WERI-Rb-1 (cell line): ENCODE measurements around the gene SRGAP3.

ENCODE experiments used
- DNase-seq: peaks from one replicate; pipeline ENCODE4 v3.0.0-alpha.2; 2020
- H3K27ac ChIP-seq: fragments of 250-450 bp; sonication (Bioruptor Pico); 2 replicates; pipeline ENCODE4 v1.5.1; 2020; ENCODE audit warnings: mild to moderate bottlenecking, moderate library complexity
- H3K27me3 ChIP-seq: fragments of 250-450 bp; sonication (Bioruptor Pico); 2 replicates; pipeline ENCODE4 v1.5.1; 2021; ENCODE audit warnings: mild to moderate bottlenecking, low read depth, moderate library complexity; ENCODE audit not compliant: insufficient read depth, severe bottlenecking
- H3K36me3 ChIP-seq: fragments of 250-450 bp; sonication (Bioruptor Pico); 2 replicates; pipeline ENCODE4 v1.5.1; 2020; ENCODE audit warnings: mild to moderate bottlenecking, moderate library complexity
- H3K4me3 ChIP-seq: 2 replicates; pipeline ENCODE4 v1.5.1; 2011; ENCODE audit warnings: low read depth, mild to moderate bottlenecking, control low read depth, low read length
- H3K9me3 ChIP-seq: fragments of 250-450 bp; sonication (Bioruptor Pico); 2 replicates; pipeline ENCODE4 v1.5.1; 2021; ENCODE audit warnings: mild to moderate bottlenecking, moderate library complexity; ENCODE audit not compliant: severe bottlenecking
- TF ChIP-seq, protein P1 (sequence below): IDR thresholded peaks from 2 replicates; pipeline ENCODE4 v1.5.1; 2011; ENCODE audit warnings: low read depth, mild to moderate bottlenecking, control low read depth, inconsistent platforms, low read length

Gene SRGAP3

DNA sequence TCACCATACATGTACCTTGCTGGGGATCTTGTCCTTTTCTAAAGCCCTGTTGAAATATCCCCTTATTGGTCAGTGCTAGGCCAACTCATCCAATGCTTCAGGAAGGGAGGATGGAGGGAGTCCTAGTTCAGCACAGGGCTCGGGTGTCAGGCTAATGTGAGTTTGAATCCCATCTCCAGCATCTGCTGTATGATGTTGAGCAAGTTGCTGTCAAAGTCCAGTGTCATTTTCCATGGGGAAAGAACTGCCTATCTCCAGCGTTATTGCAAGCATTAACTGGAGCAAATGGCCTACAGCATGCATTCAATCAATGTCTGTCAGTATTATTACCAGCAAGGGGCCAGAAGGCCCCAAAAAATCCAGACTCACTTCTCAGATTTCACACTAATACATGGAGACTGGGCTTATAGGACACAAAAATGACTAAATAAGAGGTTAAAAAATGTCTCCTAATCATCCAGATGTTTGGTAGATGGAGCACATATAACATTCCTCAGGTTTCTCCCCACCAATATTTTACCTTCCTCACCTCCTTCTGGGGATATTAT lies 40.8 kb downstream of the SRGAP3 start:
- TF ChIP-seq, protein P1, sequence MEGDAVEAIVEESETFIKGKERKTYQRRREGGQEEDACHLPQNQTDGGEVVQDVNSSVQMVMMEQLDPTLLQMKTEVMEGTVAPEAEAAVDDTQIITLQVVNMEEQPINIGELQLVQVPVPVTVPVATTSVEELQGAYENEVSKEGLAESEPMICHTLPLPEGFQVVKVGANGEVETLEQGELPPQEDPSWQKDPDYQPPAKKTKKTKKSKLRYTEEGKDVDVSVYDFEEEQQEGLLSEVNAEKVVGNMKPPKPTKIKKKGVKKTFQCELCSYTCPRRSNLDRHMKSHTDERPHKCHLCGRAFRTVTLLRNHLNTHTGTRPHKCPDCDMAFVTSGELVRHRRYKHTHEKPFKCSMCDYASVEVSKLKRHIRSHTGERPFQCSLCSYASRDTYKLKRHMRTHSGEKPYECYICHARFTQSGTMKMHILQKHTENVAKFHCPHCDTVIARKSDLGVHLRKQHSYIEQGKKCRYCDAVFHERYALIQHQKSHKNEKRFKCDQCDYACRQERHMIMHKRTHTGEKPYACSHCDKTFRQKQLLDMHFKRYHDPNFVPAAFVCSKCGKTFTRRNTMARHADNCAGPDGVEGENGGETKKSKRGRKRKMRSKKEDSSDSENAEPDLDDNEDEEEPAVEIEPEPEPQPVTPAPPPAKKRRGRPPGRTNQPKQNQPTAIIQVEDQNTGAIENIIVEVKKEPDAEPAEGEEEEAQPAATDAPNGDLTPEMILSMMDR, result no peak
- H3K36me3 ChIP-seq, result no peaks in the 10 kb centered on the region
- no peaks in the 10 kb centered on the region for H3K27me3 ChIP-seq
- H3K27ac ChIP-seq, result no peak overlapping the region
- no peaks in the 10 kb centered on the region for H3K9me3 ChIP-seq
- H3K4me3 ChIP-seq, result no peak overlapping the region
- DNase-seq, result no peak

DNA sequence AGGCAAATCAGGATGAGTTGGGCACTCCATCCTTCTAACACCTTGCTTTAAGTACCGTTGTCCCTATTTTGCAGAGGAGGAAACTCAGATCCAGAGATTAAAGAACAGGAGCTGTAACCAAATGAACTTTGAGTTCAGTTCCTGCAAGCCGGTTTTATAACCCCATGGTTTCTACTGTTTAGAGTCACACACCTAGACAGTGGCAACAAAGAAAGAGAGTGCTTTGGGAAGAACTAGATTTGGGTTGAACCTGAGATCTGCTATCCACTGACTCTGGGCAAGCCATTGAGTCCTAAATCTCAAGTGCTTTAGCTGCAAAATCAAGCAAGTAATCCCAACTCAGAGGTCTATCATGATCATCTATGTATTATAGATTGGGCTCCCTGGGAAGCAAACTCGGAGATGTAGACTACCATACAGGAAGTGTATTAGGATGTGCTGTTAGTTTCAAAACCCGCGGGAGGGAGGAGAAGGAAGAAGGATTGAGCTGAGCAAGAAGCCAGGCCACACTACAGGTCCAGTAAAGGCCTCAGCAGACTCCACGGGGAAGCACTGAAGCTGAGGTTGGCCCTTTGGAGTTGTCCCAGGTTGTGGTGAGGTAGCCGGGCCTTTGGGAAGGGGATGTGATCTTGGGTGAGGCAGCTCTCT lies 42.2 kb downstream of the SRGAP3 start:
- H3K36me3 ChIP-seq, result no peaks in the 10 kb centered on the region
- no peak overlapping the region for H3K4me3 ChIP-seq
- TF ChIP-seq, protein P1, result no peak
- DNase-seq, result no peak
- no peak overlapping the region for H3K27ac ChIP-seq
- no peaks in the 10 kb centered on the region for H3K9me3 ChIP-seq
- H3K27me3 ChIP-seq, result no peaks in the 10 kb centered on the region

DNA sequence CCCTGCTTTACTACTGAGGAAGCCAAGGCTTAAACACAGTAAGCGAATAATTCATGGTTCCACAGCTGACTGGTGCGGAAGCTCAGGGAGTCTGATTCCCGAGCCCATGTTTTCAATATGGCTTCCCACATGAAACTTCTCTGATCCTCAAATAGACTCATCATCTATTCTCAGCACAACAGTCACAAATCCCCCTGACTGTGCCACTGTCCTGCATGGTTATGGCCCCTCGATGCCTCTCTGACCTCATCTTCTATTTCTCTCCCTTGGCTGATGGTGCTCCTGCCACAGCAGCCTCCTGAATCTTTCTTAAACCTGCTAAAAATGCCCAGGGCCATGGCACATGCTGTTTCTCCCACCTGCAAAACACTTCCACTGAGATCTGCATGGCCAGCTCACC lies 43.2 kb downstream of the SRGAP3 start:
- no peaks in the 10 kb centered on the region for H3K9me3 ChIP-seq
- H3K36me3 ChIP-seq, result no peaks in the 10 kb centered on the region
- no peak for DNase-seq
- no peak overlapping the region for H3K4me3 ChIP-seq
- H3K27ac ChIP-seq, result no peak overlapping the region
- TF ChIP-seq, protein P1, result no peak
- H3K27me3 ChIP-seq, result no peaks in the 10 kb centered on the region

DNA sequence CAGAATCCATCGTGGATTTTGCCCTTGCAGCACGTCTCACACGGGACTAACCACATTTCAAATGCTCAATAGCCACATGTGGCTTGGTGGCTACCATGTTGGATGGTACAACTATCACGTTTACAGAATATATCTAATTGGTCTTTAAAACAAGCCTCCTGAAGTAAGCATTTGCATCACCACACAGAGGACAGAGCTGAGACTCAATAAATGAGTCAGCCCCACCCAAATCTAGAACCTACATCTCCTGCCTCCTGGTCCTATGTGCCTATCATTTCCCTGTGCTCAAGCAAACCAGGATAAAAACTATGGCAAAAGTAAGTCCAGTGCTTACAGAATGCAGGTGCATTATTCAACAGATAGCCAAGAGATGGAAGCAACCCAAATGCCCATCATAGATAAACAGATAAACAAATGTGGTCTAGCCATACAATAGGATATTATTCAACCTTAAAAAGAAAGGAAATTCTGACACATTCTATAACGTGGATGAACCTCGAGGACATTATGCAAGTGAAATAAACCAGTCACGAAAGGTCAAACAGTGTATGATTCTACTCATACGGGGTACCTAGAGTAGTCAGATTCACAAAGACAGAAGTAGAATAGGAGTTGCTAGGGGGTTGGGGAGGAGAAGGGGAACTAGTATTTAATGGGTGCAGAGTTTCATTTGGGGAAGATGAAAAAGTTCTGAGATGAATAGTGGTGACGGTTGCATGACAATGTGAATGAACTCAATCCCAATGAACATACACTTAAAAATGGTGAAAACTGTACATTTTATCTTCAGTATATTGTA lies 43.9 kb downstream of the SRGAP3 start:
- Histone ChIP-seq H3K27ac (no peak overlapping the region), H3K36me3 (no peaks in the 10 kb centered on the region), H3K27me3 (no peaks in the 10 kb centered on the region), H3K4me3 (no peak overlapping the region), H3K9me3 (no peaks in the 10 kb centered on the region)
- no peak for DNase-seq
- TF ChIP-seq, protein P1, result no peak

DNA sequence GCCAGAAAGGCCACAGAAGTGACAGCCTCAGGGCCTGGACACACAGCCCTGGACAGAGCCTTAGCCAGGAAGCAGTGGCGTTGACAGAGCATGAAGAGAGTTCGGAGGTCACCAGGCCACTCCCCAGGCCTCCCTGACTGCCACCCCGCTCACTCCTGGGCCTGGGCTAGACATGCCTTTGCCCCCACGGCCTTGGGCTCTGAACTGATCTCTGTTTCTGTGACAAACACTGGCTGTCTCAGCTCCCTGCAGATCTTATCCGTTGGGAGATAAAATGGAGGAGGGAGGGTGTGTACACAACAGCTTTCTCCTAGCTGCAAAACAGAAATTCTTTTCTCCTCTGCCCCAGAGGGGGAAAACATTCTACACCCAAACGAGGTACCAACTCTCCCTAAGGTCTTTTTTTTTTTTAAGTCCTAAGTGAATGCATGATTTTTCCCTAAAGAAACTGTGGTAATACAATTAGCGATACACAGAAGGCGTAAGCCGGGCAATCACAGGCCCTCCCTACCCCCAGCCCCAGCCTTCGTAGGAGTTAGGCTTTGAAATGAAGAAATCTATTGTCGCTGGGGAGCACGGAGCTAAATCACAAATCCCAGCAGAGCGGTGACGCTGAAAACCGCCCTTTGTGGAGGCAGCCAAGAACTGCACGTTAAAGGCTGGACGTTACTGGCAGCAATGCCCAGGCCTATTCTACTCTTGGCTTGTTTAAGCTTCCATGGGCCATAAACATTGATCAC lies 45.0 kb downstream of the SRGAP3 start:
- Histone ChIP-seq H3K27ac (no peak overlapping the region), H3K9me3 (no peaks in the 10 kb centered on the region), H3K4me3 (no peak overlapping the region), H3K36me3 (no peaks in the 10 kb centered on the region), H3K27me3 (no peaks in the 10 kb centered on the region)
- TF ChIP-seq, protein P1, result no peak
- no peak for DNase-seq
